ENCODE measurements around the gene RAB37. TPM values are rescaled to one million over a fixed set of nuclear protein-coding genes. Genes with fewer than 3 reads are reported as not detected.

The RAB37 gene
- total RNA-seq, 3 donors from 2014 or later (not counting 1 experiment from before 2014, with no cell fraction given): 150 to 184 (median 169) TPM

- TF ChIP-seq CTCF (IDR thresholded peaks at IDR 0.05): no peak
- H3K27ac Mint-ChIP-seq: peak overlapping the region; percentile 92 to 93
- Histone ChIP-seq H3K27ac (ENCODE audit: low read length) (peak overlapping the region; percentile 30), H3K27me3 (ENCODE audit: control insufficient read depth, insufficient read depth, low read length) (no peaks in the 10 kb centered on the region), H3K9me3 (ENCODE audit: control insufficient read depth, insufficient read depth, low read length) (no peaks in the 10 kb centered on the region), H3K36me3 (ENCODE audit: control insufficient read depth, insufficient read depth, low read length) (peaks cover 14% of the 10 kb centered on the region), H3K4me1 (ENCODE audit: control insufficient read depth, insufficient read depth, low read length) (peaks cover 79% of the 10 kb centered on the region), H3K4me3 (ENCODE audit: low read length) (peak overlapping the region; percentile 64)
- DNase-seq (peak in 1 of 2 donors; percentile 59), ATAC-seq (no peak)
- peaks cover 48 to 70% of the 10 kb centered on the region in 2 donors for H3K4me1 Mint-ChIP-seq
- WGBS (ENCODE audit: insufficient coverage): under 1% methylated on average over 46 of the region's 46 CpGs
- peak overlapping the region; percentile 99 for H3K4me3 Mint-ChIP-seq
- H3K27me3 Mint-ChIP-seq (ENCODE audit: low read depth in 2 of 2): no peaks in the 10 kb centered on the region
- intact Hi-C loops (cut with micrococcal nuclease): loop anchor here (2.0 kb wide), 1 partner anchor 15 kb away; no protein-coding TSS in a partner anchor
- H3K9me3 Mint-ChIP-seq: no peaks in the 10 kb centered on the region
- no peaks in the 10 kb centered on the region for H3K36me3 Mint-ChIP-seq
These were observed 12.4 kb downstream of the RAB37 start for GRCh38 chr17:74749279-74750038.

GRCh38 chr17:74750039-74750326 lies 12.9 kb downstream of the RAB37 start:
- ATAC-seq: no peak
- H3K4me1 Mint-ChIP-seq: peaks cover 48 to 70% of the 10 kb centered on the region in 2 donors
- TF ChIP-seq CTCF (IDR thresholded peaks at IDR 0.05): no peak
- peak overlapping the region; percentile 99 for H3K4me3 Mint-ChIP-seq
- H3K4me3 ChIP-seq (ENCODE audit: low read length): peak overlapping the region; percentile 64
- peak overlapping the region; percentile 30 for H3K27ac ChIP-seq (ENCODE audit: low read length)
- H3K4me1 ChIP-seq (ENCODE audit: control insufficient read depth, insufficient read depth, low read length): peaks cover 79% of the 10 kb centered on the region
- no peaks in the 10 kb centered on the region for H3K9me3 Mint-ChIP-seq
- H3K9me3 ChIP-seq (ENCODE audit: control insufficient read depth, insufficient read depth, low read length): no peaks in the 10 kb centered on the region
- DNase-seq: no peak
- intact Hi-C loops (cut with micrococcal nuclease): loop anchor here (2.0 kb wide), 1 partner anchor 15 kb away; no protein-coding TSS in a partner anchor
- 7% methylated on average over 6 of the region's 6 CpGs for WGBS (ENCODE audit: insufficient coverage)
- H3K36me3 ChIP-seq (ENCODE audit: control insufficient read depth, insufficient read depth, low read length): peaks cover 15% of the 10 kb centered on the region
- H3K27me3 Mint-ChIP-seq (ENCODE audit: low read depth in 2 of 2): no peaks in the 10 kb centered on the region
- H3K36me3 Mint-ChIP-seq: no peaks in the 10 kb centered on the region
- no peaks in the 10 kb centered on the region for H3K27me3 ChIP-seq (ENCODE audit: control insufficient read depth, insufficient read depth, low read length)
- H3K27ac Mint-ChIP-seq: peak overlapping the region; percentile 92 to 93

- Histone ChIP-seq H3K27me3 (ENCODE audit: control insufficient read depth, insufficient read depth, low read length) (no peaks in the 10 kb centered on the region), H3K27ac (ENCODE audit: low read length) (peak overlapping the region; percentile 30), H3K4me1 (ENCODE audit: control insufficient read depth, insufficient read depth, low read length) (peaks cover 79% of the 10 kb centered on the region), H3K36me3 (ENCODE audit: control insufficient read depth, insufficient read depth, low read length) (peaks cover 19% of the 10 kb centered on the region), H3K9me3 (ENCODE audit: control insufficient read depth, insufficient read depth, low read length) (no peaks in the 10 kb centered on the region), H3K4me3 (ENCODE audit: low read length) (peak overlapping the region; percentile 64)
- Mint-ChIP-seq H3K27ac (peak overlapping the region; percentile 92 to 93), H3K9me3 (no peaks in the 10 kb centered on the region), H3K4me3 (peak overlapping the region; percentile 99), H3K4me1 (peaks cover 53 to 75% of the 10 kb centered on the region in 2 donors), H3K36me3 (no peaks in the 10 kb centered on the region), H3K27me3 (ENCODE audit: low read depth in 2 of 2) (no peaks in the 10 kb centered on the region)
- DNase-seq (peak in 1 of 2 donors; percentile 52), ATAC-seq (no peak)
- WGBS (ENCODE audit: insufficient coverage): 8% methylated on average over 13 of the region's 13 CpGs
- TF ChIP-seq CTCF (IDR thresholded peaks at IDR 0.05): no peak
- intact Hi-C loops (cut with micrococcal nuclease): loop anchor here (1.0 to 2.0 kb wide), 2 partner anchors 9 to 14 kb away; no protein-coding TSS in a partner anchor
These were observed 13.4 kb downstream of the RAB37 start for GRCh38 chr17:74750327-74751069.

Data from natural killer cell (primary cell).